Left lung (tissue), 10 donors: ENCODE data around the gene CFAP44. TPM values are rescaled to one million over a fixed set of nuclear protein-coding genes. Genes with fewer than 3 reads are reported as not detected.

ENCODE experiments used
- ATAC-seq: fragments of 200-7000 bp; cut with Tn5 transposase; one replicate; pipeline ENCODE4 v1.9.1; 2020; ENCODE audit warnings: moderate library complexity
- DNase-seq, 4 donors: peaks; one replicate each; pipeline ENCODE4 v3.0.0-alpha.2; 2013 to 2020
- H3K27ac ChIP-seq, 2 donors: fragments of 200-600 bp; sonication (generic) in 1 of 2; one replicate each; pipeline versions ENCODE4 v1.5.0 to v1.8.0; 2020 to 2021
- H3K27me3 ChIP-seq, 2 donors: fragments of 200-600 bp; sonication (generic) in 1 of 2; one replicate each; pipeline versions ENCODE4 v1.5.0 to v1.8.0; 2020 to 2021
- H3K36me3 ChIP-seq, 2 donors: fragments of 200-600 bp; sonication (generic) in 1 of 2; one replicate each; pipeline versions ENCODE4 v1.5.0 to v1.8.0; 2020 to 2021
- H3K4me1 ChIP-seq, 2 donors: fragments of 200-600 bp; one replicate each; pipeline ENCODE4 v1.8.0; 2021
- H3K4me3 ChIP-seq, 2 donors: fragments of 200-600 bp; sonication (generic) in 1 of 2; one replicate each; pipeline versions ENCODE4 v1.5.0 to v1.8.0; 2020 to 2021; ENCODE audit warnings: mild to moderate bottlenecking in 1 of 2
- H3K9me3 ChIP-seq, 2 donors: fragments of 200-600 bp; sonication (generic) in 1 of 2; one replicate each; pipeline versions ENCODE4 v1.5.0 to v1.8.0; 2020 to 2021
- intact Hi-C, 2 donors: fragments of 100-400 bp; cut with DNase I; formaldehyde crosslinking; loops; one replicate each; pipeline versions ENCODE4 v1.11.2 to v1.14.2; 2022
- polyA plus RNA-seq, 6 donors: library from polyadenylated mRNA; unstranded; fragments of 120-200 nt; gene quantifications; one replicate each; pipeline ENCODE4 v1.2.1, GENCODE V29; 2013; ENCODE audit not compliant: insufficient read length in 6 of 6
- total RNA-seq, 2 donors: library from RNA; stranded (reverse); fragmentation: NEBNext Ultra II Directional; extraction: Animal tissue kit (Norgen Biotek cat#: 25700); gene quantifications; one replicate each; pipeline ENCODE4 v1.2.1, GENCODE V29; 2021
- TF ChIP-seq, protein P1 (sequence below), 2 donors: fragments of 200-600 bp; sonication (generic) in 1 of 2; IDR thresholded peaks; one replicate each; pipeline versions ENCODE4 v1.5.0 to v1.8.0; 2021; ENCODE audit warnings: antibody characterized with exemption in 2 of 2
- donor health status: DM: no; HTN: yes; CAD: no.
- donor health status: DM: no; HTN: no; CAD: no.

The CFAP44 gene
- total and polyA plus RNA-seq, 8 donors, result 6.1 to 31.4 (median 23.2) TPM

DNA sequence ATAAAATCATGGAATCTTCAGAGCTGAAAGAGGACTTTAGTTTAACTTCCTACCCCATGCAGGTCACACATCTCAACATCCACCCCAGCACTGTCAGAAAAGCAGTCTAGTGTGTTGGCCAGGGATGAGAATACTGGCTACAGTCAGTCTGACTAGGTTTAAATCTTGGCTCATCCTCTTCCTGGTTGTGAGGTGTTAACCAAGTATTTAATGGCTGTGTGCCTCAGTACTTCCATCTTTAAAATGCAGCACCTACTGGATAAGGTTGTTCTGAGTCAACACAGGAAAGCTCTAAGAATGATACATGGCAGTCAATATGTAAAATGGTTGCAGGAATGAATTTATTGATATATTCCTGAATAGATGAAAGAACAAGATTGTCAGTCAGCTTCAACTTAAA, 3.1 kb downstream of the CFAP44 start:
- no peak for DNase-seq
- Histone ChIP-seq H3K9me3 (no peaks in the 10 kb centered on the region), H3K4me1 (no peaks in the 10 kb centered on the region), H3K27me3 (no peaks in the 10 kb centered on the region), H3K4me3 (no peak overlapping the region), H3K36me3 (no peaks in the 10 kb centered on the region), H3K27ac (no peak overlapping the region)
- intact Hi-C loops, result no loop called here
- no peak for ATAC-seq
- TF ChIP-seq, protein P1, sequence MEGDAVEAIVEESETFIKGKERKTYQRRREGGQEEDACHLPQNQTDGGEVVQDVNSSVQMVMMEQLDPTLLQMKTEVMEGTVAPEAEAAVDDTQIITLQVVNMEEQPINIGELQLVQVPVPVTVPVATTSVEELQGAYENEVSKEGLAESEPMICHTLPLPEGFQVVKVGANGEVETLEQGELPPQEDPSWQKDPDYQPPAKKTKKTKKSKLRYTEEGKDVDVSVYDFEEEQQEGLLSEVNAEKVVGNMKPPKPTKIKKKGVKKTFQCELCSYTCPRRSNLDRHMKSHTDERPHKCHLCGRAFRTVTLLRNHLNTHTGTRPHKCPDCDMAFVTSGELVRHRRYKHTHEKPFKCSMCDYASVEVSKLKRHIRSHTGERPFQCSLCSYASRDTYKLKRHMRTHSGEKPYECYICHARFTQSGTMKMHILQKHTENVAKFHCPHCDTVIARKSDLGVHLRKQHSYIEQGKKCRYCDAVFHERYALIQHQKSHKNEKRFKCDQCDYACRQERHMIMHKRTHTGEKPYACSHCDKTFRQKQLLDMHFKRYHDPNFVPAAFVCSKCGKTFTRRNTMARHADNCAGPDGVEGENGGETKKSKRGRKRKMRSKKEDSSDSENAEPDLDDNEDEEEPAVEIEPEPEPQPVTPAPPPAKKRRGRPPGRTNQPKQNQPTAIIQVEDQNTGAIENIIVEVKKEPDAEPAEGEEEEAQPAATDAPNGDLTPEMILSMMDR (IDR thresholded peaks at IDR 0.05), result no peak

DNA sequence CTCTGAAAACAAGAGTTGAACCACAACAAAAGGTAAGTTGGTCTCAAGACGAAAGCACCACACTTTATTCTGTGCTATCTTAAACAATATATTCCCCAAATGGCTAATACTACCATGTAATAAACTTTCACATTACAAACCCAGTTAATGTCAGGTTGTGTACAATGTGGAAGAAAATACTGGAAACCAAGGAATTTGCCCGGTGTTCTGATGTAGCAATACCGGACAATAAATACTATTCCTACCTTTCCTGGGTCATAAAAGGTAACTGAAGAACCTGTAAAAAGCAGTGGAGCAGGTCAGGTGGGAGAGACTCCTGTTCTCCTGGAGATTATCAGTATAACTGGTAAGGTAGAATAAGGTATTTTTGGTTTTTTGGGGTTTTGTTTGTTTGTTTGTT, 3.9 kb downstream of the CFAP44 start:
- Histone ChIP-seq H3K27ac (no peak overlapping the region), H3K36me3 (no peaks in the 10 kb centered on the region), H3K4me3 (no peak overlapping the region), H3K4me1 (no peaks in the 10 kb centered on the region), H3K27me3 (no peaks in the 10 kb centered on the region), H3K9me3 (no peaks in the 10 kb centered on the region)
- DNase-seq (no peak), ATAC-seq (no peak)
- TF ChIP-seq, protein P1 (IDR thresholded peaks at IDR 0.05), result no peak
- intact Hi-C loops, result no loop called here

DNA sequence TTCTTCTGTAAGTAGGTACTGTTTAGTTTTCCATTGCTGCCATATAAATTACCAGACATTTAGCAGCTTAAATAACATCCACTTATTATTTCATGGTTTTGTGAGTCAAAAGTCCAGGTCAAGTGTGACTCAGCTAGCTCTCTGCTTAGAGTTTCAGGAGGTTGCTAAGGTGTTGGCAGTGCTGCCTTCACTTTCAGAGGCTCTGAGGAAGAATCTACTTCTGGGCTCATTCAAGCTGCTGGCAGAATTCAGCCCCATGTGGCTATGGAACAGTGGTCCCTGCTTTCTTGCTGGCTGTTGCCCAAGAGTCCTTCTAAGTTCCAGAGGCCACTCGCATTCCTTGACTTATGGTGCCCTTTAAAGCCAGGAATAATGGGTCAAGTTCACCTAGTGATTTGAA, 4.5 kb downstream of the CFAP44 start:
- no peaks in the 10 kb centered on the region for H3K36me3 ChIP-seq
- ATAC-seq (peak; percentile 18), DNase-seq (no peak)
- intact Hi-C loops, result no loop called here
- no peaks in the 10 kb centered on the region for H3K4me1 ChIP-seq
- no peaks in the 10 kb centered on the region for H3K9me3 ChIP-seq
- no peak overlapping the region for H3K4me3 ChIP-seq
- no peaks in the 10 kb centered on the region for H3K27me3 ChIP-seq
- TF ChIP-seq, protein P1 (IDR thresholded peaks at IDR 0.05), result no peak
- no peak overlapping the region for H3K27ac ChIP-seq

DNA sequence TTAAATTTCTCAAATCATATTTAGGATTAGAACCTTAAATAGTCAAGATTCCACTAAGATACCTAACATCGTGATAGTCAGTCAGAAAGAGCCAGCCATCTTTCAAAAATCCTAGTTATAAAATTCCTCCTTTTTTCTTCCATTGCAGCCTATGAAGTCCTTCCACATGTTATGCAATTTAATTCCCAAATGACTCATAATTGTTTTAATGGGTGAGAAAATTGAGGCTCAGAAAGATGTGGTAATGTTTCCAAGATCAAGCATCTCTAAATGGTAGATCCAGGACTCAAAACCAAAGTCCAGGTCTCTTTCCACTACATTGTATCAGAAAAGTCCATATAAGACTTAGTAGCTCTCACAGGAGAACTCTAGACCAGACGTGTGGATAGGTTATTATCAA, 9.5 kb downstream of the CFAP44 start:
- no peak overlapping the region for H3K4me3 ChIP-seq
- ATAC-seq (no peak), DNase-seq (no peak)
- intact Hi-C loops, result no loop called here
- H3K4me1 ChIP-seq, result no peaks in the 10 kb centered on the region
- H3K27ac ChIP-seq, result no peak overlapping the region
- peaks cover 0 to 8% of the 10 kb centered on the region in 2 donors for H3K36me3 ChIP-seq
- TF ChIP-seq, protein P1 (IDR thresholded peaks at IDR 0.05), result no peak
- H3K9me3 ChIP-seq, result peaks cover 0 to 2% of the 10 kb centered on the region in 2 donors
- no peaks in the 10 kb centered on the region for H3K27me3 ChIP-seq

DNA sequence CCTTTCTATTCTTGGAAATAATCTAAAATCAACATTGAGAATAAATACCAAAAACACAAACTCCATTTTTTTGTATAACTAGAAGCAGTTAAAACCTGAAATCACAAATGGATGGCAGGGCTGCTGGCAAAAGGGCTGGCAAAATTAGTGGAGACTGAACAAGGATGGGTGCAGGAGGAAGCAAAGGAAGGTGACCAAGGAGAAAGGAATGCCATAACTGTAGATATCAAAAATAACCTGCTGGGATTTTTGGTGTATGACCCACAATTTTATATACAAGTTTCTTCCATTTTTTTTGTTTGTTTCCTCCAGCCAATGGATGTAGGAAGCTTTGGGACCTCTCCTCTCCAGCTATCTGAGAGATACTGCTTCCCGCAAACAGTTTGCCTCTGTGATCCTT, 12.7 kb downstream of the CFAP44 start:
- no peaks in the 10 kb centered on the region for H3K4me1 ChIP-seq
- TF ChIP-seq, protein P1 (IDR thresholded peaks at IDR 0.05), result no peak
- H3K27me3 ChIP-seq, result no peaks in the 10 kb centered on the region
- ATAC-seq (no peak), DNase-seq (no peak)
- no peak overlapping the region for H3K27ac ChIP-seq
- H3K4me3 ChIP-seq, result no peak overlapping the region
- intact Hi-C loops, result no loop called here
- peaks cover 0 to 18% of the 10 kb centered on the region in 2 donors for H3K9me3 ChIP-seq
- H3K36me3 ChIP-seq, result peaks cover 0 to 38% of the 10 kb centered on the region in 2 donors
